Measurements from ENCODE around the gene HSPB8. TPM values are rescaled to one million over a fixed set of nuclear protein-coding genes. Genes with fewer than 3 reads are reported as not detected.

The HSPB8 gene
- total RNA-seq, 1 experiment from 2014 or later = 6.7 TPM

- TF ChIP-seq STAT6 (CRISPR knock-in tag; conservative IDR thresholded peaks at IDR 0.05; ENCODE audit: low read depth) (no peak), ZBTB21 (CRISPR knock-in tag; IDR thresholded peaks at IDR 0.05; ENCODE audit: borderline replicate concordance) (no peak), MXD4 (CRISPR knock-in tag; IDR thresholded peaks at IDR 0.05; ENCODE audit: borderline replicate concordance) (no peak), FOXK1 (CRISPR knock-in tag; IDR thresholded peaks at IDR 0.05) (no peak), NR2C2 (CRISPR knock-in tag; IDR thresholded peaks at IDR 0.05) (no peak), ETV6 (CRISPR knock-in tag; IDR thresholded peaks at IDR 0.05) (no peak), CREB1 (CRISPR knock-in tag; IDR thresholded peaks at IDR 0.05) (no peak), SMAD3 (CRISPR knock-in tag; IDR thresholded peaks at IDR 0.05; ENCODE audit: borderline replicate concordance) (no peak)
These were observed 43.7 kb downstream of the HSPB8 start (continued) for GRCh38 chr12:119222222-119222951.

GRCh38 chr12:119225454-119225853, 46.7 kb downstream of the HSPB8 start:
- DNase-seq (ENCODE audit: low spot score) (no peak), ATAC-seq (peak; percentile 61)
- Mint-ChIP-seq H3K27me3 (ENCODE audit: low read depth) (no peaks in the 10 kb centered on the region; the same call in 1 of the 2 replicates), H3K27ac (peak overlapping the region; percentile 25; the same call in 1 of the 2 replicates), H3K4me1 (peaks cover 34% of the 10 kb centered on the region), H3K9me3 (peaks cover 16% of the 10 kb centered on the region), H3K36me3 (peaks cover 8% of the 10 kb centered on the region), H3K4me3 (no peak overlapping the region)
- TF ChIP-seq PREB (CRISPR knock-in tag; IDR thresholded peaks at IDR 0.05; ENCODE audit: borderline replicate concordance) (no peak), FOXP1 (CRISPR knock-in tag; IDR thresholded peaks at IDR 0.05; ENCODE audit: borderline replicate concordance) (no peak), MAX (CRISPR knock-in tag; IDR thresholded peaks at IDR 0.05) (0 out of 2 replicates have a peak, but pooled peaks have one; percentile 26), E2F5 (CRISPR knock-in tag; IDR thresholded peaks at IDR 0.05) (no peak)
- ChIA-PET POLR2A (no interaction called here), CTCF (interaction anchor here (0.6 to 1.8 kb wide), 8 partner anchors 10 to 219 kb away, joined by 3 to 7 read pairs (median 3); no protein-coding TSS in a partner anchor)

GRCh38 chr12:119227292-119227691, 48.6 kb downstream of the HSPB8 start:
- no peaks in the 10 kb centered on the region; the same call in 1 of the 2 replicates for H3K27me3 Mint-ChIP-seq (ENCODE audit: low read depth)

GRCh38 chr12:119229205-119229604, 50.5 kb downstream of the HSPB8 start:
- DNase-seq (ENCODE audit: low spot score) (no peak), ATAC-seq (peak; percentile 24; the same call in 1 of the 2 replicates)
- CTCF ChIA-PET = interaction anchor here (0.7 kb wide), 1 partner anchor 184 kb away, joined by 3 read pairs; no protein-coding TSS in a partner anchor
- TF ChIP-seq SMAD3 (CRISPR knock-in tag; IDR thresholded peaks at IDR 0.05; ENCODE audit: borderline replicate concordance) = no peak
- no peak for TF ChIP-seq ELF4 (CRISPR knock-in tag; IDR thresholded peaks at IDR 0.05; ENCODE audit: low read depth)
- no peak for TF ChIP-seq HMGA2 (CRISPR knock-in tag; IDR thresholded peaks at IDR 0.05)
- no peak for TF ChIP-seq ZNF232 (CRISPR knock-in tag; IDR thresholded peaks at IDR 0.05)
- no peak for TF ChIP-seq RELA (CRISPR knock-in tag; IDR thresholded peaks at IDR 0.05; ENCODE audit: borderline replicate concordance)
- no peak for TF ChIP-seq ESRRA (CRISPR knock-in tag; IDR thresholded peaks at IDR 0.05; ENCODE audit: borderline replicate concordance)
- no peak overlapping the region for H3K4me3 Mint-ChIP-seq
- no peaks in the 10 kb centered on the region; the same call in 1 of the 2 replicates for H3K27me3 Mint-ChIP-seq (ENCODE audit: low read depth)
- peaks cover 47% of the 10 kb centered on the region for H3K4me1 Mint-ChIP-seq
- H3K27ac Mint-ChIP-seq = peak overlapping the region; percentile 89; the same call in 1 of the 2 replicates
- peaks cover 10% of the 10 kb centered on the region for H3K9me3 Mint-ChIP-seq
- POLR2A ChIA-PET = interaction anchor here (1.3 kb wide), 1 partner anchor 75 kb away, joined by 4 read pairs; no protein-coding TSS in a partner anchor
- H3K36me3 Mint-ChIP-seq = no peaks in the 10 kb centered on the region

More at GRCh38 chr12:119227292-119227691, 48.6 kb downstream of the HSPB8 start:
- peaks cover 1% of the 10 kb centered on the region for H3K36me3 Mint-ChIP-seq
- H3K27ac Mint-ChIP-seq = no peak overlapping the region
- ATAC-seq (no peak), DNase-seq (ENCODE audit: low spot score) (no peak)
- POLR2A ChIA-PET = no interaction called here
- no peak overlapping the region for H3K4me3 Mint-ChIP-seq
- H3K4me1 Mint-ChIP-seq = peaks cover 36% of the 10 kb centered on the region
- CTCF ChIA-PET = no interaction called here
- no peak for TF ChIP-seq ZNF671 (CRISPR knock-in tag; IDR thresholded peaks at IDR 0.05)
- TF ChIP-seq NR2C2 (CRISPR knock-in tag; IDR thresholded peaks at IDR 0.05) = no peak
- H3K9me3 Mint-ChIP-seq = peaks cover 12% of the 10 kb centered on the region

Measured in WTC11 (cell line).